PC-9 (cell line): ENCODE results near the gene ADAMTS19. TPM values are rescaled to one million over a fixed set of nuclear protein-coding genes. Genes with fewer than 3 reads are reported as not detected.

ENCODE experiments used
- BruUV-seq: library from RNA; stranded (reverse); fragments of 400-500 nt; replicated peaks from 2 replicates; lab custom pipeline; 2021; lab: Mats Ljungman, UMichigan
- CTCF ChIA-PET: fragments of 300-600 bp; sonication (Branson Sonifier 250); formaldehyde crosslinking; loops from one replicate; lab custom pipeline; 2022; ENCODE audit warnings: antibody characterized with exemption; lab: Charles Lee
- POLR2A ChIA-PET: fragments of 300-600 bp; sonication (Branson Sonifier 250); formaldehyde crosslinking; loops from one replicate; lab custom pipeline; 2022; ENCODE audit warnings: antibody characterized with exemption; ENCODE audit not compliant: unreplicated experiment; lab: Charles Lee
- DNase-seq, 2 experiments: peaks; one replicate each; pipeline versions ENCODE4 v3.0.0 to v3.0.0-alpha.2; 2015 to 2022; ENCODE audit warnings: mixed read lengths in 1 of 2
- H2AFZ ChIP-seq: fragments of 200-600 bp; sonication (generic); 2 replicates; pipeline ENCODE4 v1.8.1; 2017; ENCODE audit warnings: antibody characterized with exemption
- H3F3A ChIP-seq: fragments of 200-600 bp; sonication (generic); 2 replicates; pipeline ENCODE4 v1.8.1; 2017; ENCODE audit warnings: antibody characterized with exemption, mild to moderate bottlenecking, low read depth; ENCODE audit not compliant: insufficient read depth
- H3K27ac ChIP-seq: fragments of 200-600 bp; sonication (generic); 2 replicates; pipeline ENCODE4 v1.6.1; 2016; ENCODE audit warnings: mixed run types
- H3K27me3 ChIP-seq: fragments of 200-600 bp; sonication (generic); 2 replicates; pipeline ENCODE4 v1.6.1; 2016; ENCODE audit warnings: low read depth, mixed run types; ENCODE audit not compliant: insufficient read depth
- H3K36me3 ChIP-seq: fragments of 200-600 bp; sonication (generic); 2 replicates; pipeline ENCODE4 v1.6.1; 2016; ENCODE audit warnings: low read depth, mixed run types
- H3K4me1 ChIP-seq: fragments of 200-600 bp; sonication (generic); replicated peaks from 2 replicates; pipeline ENCODE4 v1.6.1; 2016; ENCODE audit warnings: mixed run types; ENCODE audit not compliant: insufficient read depth
- H3K4me2 ChIP-seq: fragments of 200-600 bp; sonication (generic); 2 replicates; pipeline ENCODE4 v1.6.1; 2017; ENCODE audit warnings: mixed run types
- H3K4me3 ChIP-seq: fragments of 200-600 bp; sonication (generic); 2 replicates; pipeline ENCODE4 v1.6.1; 2016; ENCODE audit warnings: mixed run types
- H3K79me2 ChIP-seq: fragments of 200-600 bp; sonication (generic); 2 replicates; pipeline ENCODE4 v1.6.1; 2017; ENCODE audit warnings: low read depth, mixed run types
- H3K9me2 ChIP-seq: fragments of 200-600 bp; sonication (generic); 2 replicates; pipeline ENCODE4 v1.8.1; 2017; ENCODE audit warnings: mild to moderate bottlenecking; ENCODE audit not compliant: insufficient read depth
- H3K9me3 ChIP-seq: fragments of 200-600 bp; sonication (generic); 2 replicates; pipeline ENCODE4 v1.8.1; 2016; ENCODE audit warnings: low read depth; ENCODE audit not compliant: insufficient read depth
- H4K20me1 ChIP-seq: fragments of 200-600 bp; sonication (generic); 2 replicates; pipeline ENCODE4 v1.8.1; 2017; ENCODE audit not compliant: insufficient read depth
- EZH2 ChIP-seq: fragments of 200-600 bp; sonication (generic); IDR thresholded peaks from 2 replicates; pipeline ENCODE4 v1.8.0; 2017; ENCODE audit warnings: antibody characterized with exemption, low read depth
- intact Hi-C: fragments of 100-400 bp; cut with micrococcal nuclease; formaldehyde crosslinking; loops from one replicate; pipeline ENCODE4 v1.10.0; 2022; ENCODE audit not compliant: unreplicated experiment
- total RNA-seq: library from RNA; stranded (reverse); gene quantifications from 2 replicates; pipeline ENCODE4 v1.2.3, GENCODE V29; 2021
- TF ChIP-seq, protein P1 (sequence below): fragments of 200-600 bp; sonication (generic); conservative IDR thresholded peaks from 2 replicates; pipeline ENCODE4 v1.6.1; 2017; ENCODE audit warnings: mixed run types, antibody characterized with exemption, mild to moderate bottlenecking, moderate library complexity

The ADAMTS19 gene
- total RNA-seq, 1 experiment from 2014 or later: not detected

GRCh38 chr5:129460936-129461710, 1.0 kb downstream of the ADAMTS19 start:
- no peak for TF ChIP-seq EZH2
- TF ChIP-seq, protein P1, sequence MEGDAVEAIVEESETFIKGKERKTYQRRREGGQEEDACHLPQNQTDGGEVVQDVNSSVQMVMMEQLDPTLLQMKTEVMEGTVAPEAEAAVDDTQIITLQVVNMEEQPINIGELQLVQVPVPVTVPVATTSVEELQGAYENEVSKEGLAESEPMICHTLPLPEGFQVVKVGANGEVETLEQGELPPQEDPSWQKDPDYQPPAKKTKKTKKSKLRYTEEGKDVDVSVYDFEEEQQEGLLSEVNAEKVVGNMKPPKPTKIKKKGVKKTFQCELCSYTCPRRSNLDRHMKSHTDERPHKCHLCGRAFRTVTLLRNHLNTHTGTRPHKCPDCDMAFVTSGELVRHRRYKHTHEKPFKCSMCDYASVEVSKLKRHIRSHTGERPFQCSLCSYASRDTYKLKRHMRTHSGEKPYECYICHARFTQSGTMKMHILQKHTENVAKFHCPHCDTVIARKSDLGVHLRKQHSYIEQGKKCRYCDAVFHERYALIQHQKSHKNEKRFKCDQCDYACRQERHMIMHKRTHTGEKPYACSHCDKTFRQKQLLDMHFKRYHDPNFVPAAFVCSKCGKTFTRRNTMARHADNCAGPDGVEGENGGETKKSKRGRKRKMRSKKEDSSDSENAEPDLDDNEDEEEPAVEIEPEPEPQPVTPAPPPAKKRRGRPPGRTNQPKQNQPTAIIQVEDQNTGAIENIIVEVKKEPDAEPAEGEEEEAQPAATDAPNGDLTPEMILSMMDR: 0 out of 2 replicates have a peak, but pooled peaks have one; percentile 21
- Histone ChIP-seq H3K27ac (no peak overlapping the region), H3K27me3 (peaks cover 6% of the 10 kb centered on the region; the same call in 1 of the 2 replicates), H2AFZ (0 out of 2 replicates have a peak overlapping the region, but pooled peaks have one; percentile 52), H3K4me3 (peak overlapping the region; percentile 5; the same call in 1 of the 2 replicates), H3K79me2 (no peaks in the 10 kb centered on the region), H3K36me3 (no peaks in the 10 kb centered on the region), H3K4me1 (no peaks in the 10 kb centered on the region), H3K9me3 (no peaks in the 10 kb centered on the region), H3K9me2 (no peaks in the 10 kb centered on the region), H3F3A (no peaks in the 10 kb centered on the region), H4K20me1 (no peaks in the 10 kb centered on the region), H3K4me2 (peak overlapping the region; percentile 47)
- intact Hi-C loops: no loop called here
- CTCF ChIA-PET: no interaction called here
- DNase-seq: peak in 1 of 2 experiments; percentile 1
- POLR2A ChIA-PET: no interaction called here
- BruUV-seq: no TSS peak

DNA sequence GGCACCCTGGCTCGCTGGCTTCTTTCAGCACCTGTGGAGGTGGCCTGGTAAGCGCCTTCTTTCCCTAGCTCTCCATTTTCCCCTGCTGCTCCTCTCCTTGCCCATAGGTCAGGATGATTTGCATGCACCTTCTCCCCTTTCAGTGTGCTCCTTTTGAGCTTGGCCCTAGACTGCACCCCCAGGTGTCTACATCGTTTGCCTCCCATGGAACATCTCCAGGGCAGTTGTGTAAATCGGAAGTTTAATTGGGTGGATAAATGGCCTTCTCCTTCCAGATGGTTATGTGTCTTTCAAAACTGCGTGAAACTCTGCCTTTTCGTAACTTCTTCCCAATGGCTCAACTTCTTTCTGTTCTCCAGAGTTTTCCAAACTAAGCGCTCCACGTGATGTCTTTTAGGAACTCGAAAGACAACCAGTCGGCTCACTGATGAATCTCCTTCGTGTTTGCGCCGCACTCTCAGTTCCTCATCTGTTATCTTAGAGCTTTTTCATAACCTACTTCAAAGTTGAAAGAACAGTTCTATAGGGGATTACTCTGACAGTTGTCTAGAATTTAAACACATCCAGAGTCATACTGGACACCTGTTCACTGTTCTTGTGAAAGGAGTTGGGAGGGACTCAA, 1.7 kb downstream of the ADAMTS19 start:
- H3K27me3 ChIP-seq: peaks cover 6% of the 10 kb centered on the region; the same call in 1 of the 2 replicates
- H3K4me1 ChIP-seq: no peaks in the 10 kb centered on the region
- no peak for DNase-seq
- no TSS peak for BruUV-seq
- TF ChIP-seq EZH2: no peak
- TF ChIP-seq, protein P1: no peak
- H3K9me3 ChIP-seq: no peaks in the 10 kb centered on the region
- no peaks in the 10 kb centered on the region for H4K20me1 ChIP-seq
- peak overlapping the region; percentile 47; the same call in 1 of the 2 replicates for H3K4me2 ChIP-seq
- H3K27ac ChIP-seq: no peak overlapping the region
- no peaks in the 10 kb centered on the region for H3F3A ChIP-seq
- intact Hi-C loops: no loop called here
- H2AFZ ChIP-seq: no peak overlapping the region
- no peak overlapping the region; the same call in 1 of the 2 replicates for H3K4me3 ChIP-seq
- ChIA-PET POLR2A (no interaction called here), CTCF (no interaction called here)
- H3K79me2 ChIP-seq: no peaks in the 10 kb centered on the region
- H3K36me3 ChIP-seq: no peaks in the 10 kb centered on the region
- no peaks in the 10 kb centered on the region for H3K9me2 ChIP-seq

GRCh38 chr5:129465776-129466344, 5.8 kb downstream of the ADAMTS19 start:
- H4K20me1 ChIP-seq: no peaks in the 10 kb centered on the region
- H3K4me2 ChIP-seq: no peak overlapping the region
- no peak overlapping the region for H3K27ac ChIP-seq
- H3K9me3 ChIP-seq: no peaks in the 10 kb centered on the region
- CTCF ChIA-PET: interaction anchor here (0.6 kb wide), 1 partner anchor 43 kb away, joined by 6 read pairs; no protein-coding TSS in a partner anchor
- H3K9me2 ChIP-seq: no peaks in the 10 kb centered on the region
- intact Hi-C loops: no loop called here
- H2AFZ ChIP-seq: no peak overlapping the region
- no peaks in the 10 kb centered on the region for H3K79me2 ChIP-seq
- no peak overlapping the region for H3K4me3 ChIP-seq
- no peak for TF ChIP-seq EZH2
- TF ChIP-seq, protein P1: no peak
- no peaks in the 10 kb centered on the region for H3K36me3 ChIP-seq
- peaks cover 6% of the 10 kb centered on the region; the same call in 1 of the 2 replicates for H3K27me3 ChIP-seq
- H3K4me1 ChIP-seq: no peaks in the 10 kb centered on the region
- no peaks in the 10 kb centered on the region for H3F3A ChIP-seq
- no peak for DNase-seq
- no TSS peak for BruUV-seq
- POLR2A ChIA-PET: no interaction called here
